A673 (cell line): ENCODE data around the gene GSTM1.
"Not testable (repeated sequence)": the region's sequence is repeated elsewhere in the genome, so short reads cannot be mapped to it uniquely, and the experiment has no call there.

Source experiments
- EZH2 ChIP-seq: fragments of 200-600 bp; sonication (generic); IDR thresholded peaks from 2 replicates; pipeline ENCODE4 v1.6.1; 2017; ENCODE audit warnings: borderline replicate concordance, low read depth, mild to moderate bottlenecking, mixed read lengths, antibody characterized with exemption, low read length; ENCODE audit not compliant: poor library complexity, severe bottlenecking
- TF ChIP-seq, protein P1 (sequence below): fragments of 300-800, 200-600 bp; sonication (generic); conservative IDR thresholded peaks from 2 replicates; pipeline ENCODE4 v1.5.1; 2017; ENCODE audit warnings: low read depth, mild to moderate bottlenecking, antibody characterized with exemption, low read length, moderate library complexity, mixed read lengths

DNA sequence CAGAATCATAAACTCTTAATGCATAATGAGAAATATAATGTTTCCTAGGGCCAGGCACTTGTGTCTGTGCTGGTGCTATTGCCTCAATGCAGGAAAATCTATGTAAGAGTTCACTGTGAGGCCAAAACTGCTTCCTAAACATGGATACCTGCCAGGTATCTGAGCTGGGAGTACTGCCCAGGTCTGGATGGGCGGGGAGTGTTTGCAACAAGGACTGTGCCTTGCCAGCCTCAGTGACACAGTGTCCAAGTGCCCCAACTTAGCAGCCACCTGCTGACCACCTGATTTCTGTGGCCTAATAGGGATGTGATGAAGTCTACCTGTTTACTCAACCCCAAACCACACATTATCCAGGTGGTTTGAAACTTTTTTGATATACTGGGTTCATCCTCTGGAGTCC is 2.2 kb upstream of the GSTM1 start:
- TF ChIP-seq, protein P1, sequence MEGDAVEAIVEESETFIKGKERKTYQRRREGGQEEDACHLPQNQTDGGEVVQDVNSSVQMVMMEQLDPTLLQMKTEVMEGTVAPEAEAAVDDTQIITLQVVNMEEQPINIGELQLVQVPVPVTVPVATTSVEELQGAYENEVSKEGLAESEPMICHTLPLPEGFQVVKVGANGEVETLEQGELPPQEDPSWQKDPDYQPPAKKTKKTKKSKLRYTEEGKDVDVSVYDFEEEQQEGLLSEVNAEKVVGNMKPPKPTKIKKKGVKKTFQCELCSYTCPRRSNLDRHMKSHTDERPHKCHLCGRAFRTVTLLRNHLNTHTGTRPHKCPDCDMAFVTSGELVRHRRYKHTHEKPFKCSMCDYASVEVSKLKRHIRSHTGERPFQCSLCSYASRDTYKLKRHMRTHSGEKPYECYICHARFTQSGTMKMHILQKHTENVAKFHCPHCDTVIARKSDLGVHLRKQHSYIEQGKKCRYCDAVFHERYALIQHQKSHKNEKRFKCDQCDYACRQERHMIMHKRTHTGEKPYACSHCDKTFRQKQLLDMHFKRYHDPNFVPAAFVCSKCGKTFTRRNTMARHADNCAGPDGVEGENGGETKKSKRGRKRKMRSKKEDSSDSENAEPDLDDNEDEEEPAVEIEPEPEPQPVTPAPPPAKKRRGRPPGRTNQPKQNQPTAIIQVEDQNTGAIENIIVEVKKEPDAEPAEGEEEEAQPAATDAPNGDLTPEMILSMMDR: not testable (repeated sequence)
- not testable (repeated sequence) for TF ChIP-seq EZH2
